HepG2 (cell line): ENCODE measurements around the gene OGT. TPM values are rescaled to one million over a fixed set of nuclear protein-coding genes. Genes with fewer than 3 reads are reported as not detected.

Experiments
- ATM ChIP-seq: fragments of 450-650 bp; IDR thresholded peaks from 2 replicates; pipeline ENCODE4 v1.7.1; 2017; ENCODE audit warnings: mild to moderate bottlenecking, borderline replicate concordance
- DR1 ChIP-seq: sonication (generic); formaldehyde crosslinking; IDR thresholded peaks from 2 replicates; pipeline ENCODE4 v1.8.0; 2021; ENCODE audit warnings: mild to moderate bottlenecking, missing genetic modification reagents, inconsistent platforms
- NFKB2 ChIP-seq: sonication (generic); formaldehyde crosslinking; IDR thresholded peaks from 2 replicates; pipeline ENCODE4 v1.4.0; 2020; ENCODE audit warnings: missing genetic modification reagents, borderline replicate concordance
- NFKBIZ ChIP-seq: IDR thresholded peaks from 2 replicates; pipeline ENCODE4 v1.6.1; 2018; ENCODE audit warnings: missing genetic modification reagents, missing compliant biosample characterization
- PCBP2 ChIP-seq: fragments of 200-400 bp; formaldehyde crosslinking; optimal IDR thresholded peaks from 2 replicates; pipeline ENCODE3; 2018; ENCODE audit warnings: low read length, low read depth; ENCODE audit not compliant: poor library complexity, severe bottlenecking
- TAF1 ChIP-seq: sonication (generic); formaldehyde crosslinking; IDR thresholded peaks from 2 replicates; pipeline ENCODE4 v1.4.0; 2020; ENCODE audit warnings: missing genetic modification reagents
- U2AF2 ChIP-seq: fragments of 200-400 bp; formaldehyde crosslinking; IDR thresholded peaks from 2 replicates; pipeline ENCODE4 v1.6.1; 2017; ENCODE audit warnings: low read depth, mild to moderate bottlenecking, low read length
- ZMYM3 ChIP-seq: sonication (generic); formaldehyde crosslinking; IDR thresholded peaks from 2 replicates; pipeline ENCODE4 v1.5.1; 2020; ENCODE audit warnings: mild to moderate bottlenecking, missing genetic modification reagents
- ZNF460 ChIP-seq: sonication (generic); formaldehyde crosslinking; IDR thresholded peaks from 2 replicates; pipeline ENCODE4 v1.5.1; 2020; ENCODE audit warnings: missing genetic modification reagents, mild to moderate bottlenecking, borderline replicate concordance
- ZNF496 ChIP-seq: sonication (generic); formaldehyde crosslinking; IDR thresholded peaks from 2 replicates; pipeline ENCODE4 v1.8.1; 2023; ENCODE audit warnings: mild to moderate bottlenecking, moderate library complexity, missing genetic modification reagents; ENCODE audit not compliant: insufficient replicate concordance
- polyA plus RNA-seq, 8 experiments: library from polyadenylated mRNA; depleted of rRNA in 3 of 8; stranded (reverse) in 7 of 8; unstranded in 1 of 8; fragments of >200 nt; fragmentation: Illumina TruSeq in 4 of 8; extraction: Trizol in 4 of 8; gene quantifications; 2 replicates each; pipeline versions ENCODE4 v1.2.1 to v1.2.3, GENCODE V29; 2011 to 2016; ENCODE audit warnings: low read depth in 4 of 8, missing spikeins in 1 of 8, mixed read lengths in 1 of 8; ENCODE audit not compliant: insufficient read depth in 1 of 8
- total RNA-seq, 5 experiments: library from RNA; depleted of rRNA; stranded (reverse); fragments of >200 nt; fragmentation: Illumina TruSeq; extraction: Trizol; gene quantifications; 2 replicates each; pipeline ENCODE4 v1.2.3, GENCODE V29; 2016; ENCODE audit warnings: low read depth in 1 of 5
- TF ChIP-seq, protein P1 (sequence below): sonication (generic); formaldehyde crosslinking; IDR thresholded peaks from 2 replicates; pipeline ENCODE4 v1.8.0; 2022; ENCODE audit warnings: mild to moderate bottlenecking, missing genetic modification reagents, moderate library complexity
- TF ChIP-seq, protein P2 (sequence below): sonication (generic); formaldehyde crosslinking; IDR thresholded peaks from 2 replicates; pipeline ENCODE4 v1.9.0; 2021; ENCODE audit warnings: mild to moderate bottlenecking, missing genetic modification reagents
- TF ChIP-seq, protein P3 (sequence below): sonication (generic); formaldehyde crosslinking; IDR thresholded peaks from 2 replicates; pipeline ENCODE4 v1.4.0; 2020; ENCODE audit warnings: missing genetic modification reagents, borderline replicate concordance
- TF ChIP-seq, protein P4 (sequence below): sonication (generic); formaldehyde crosslinking; IDR thresholded peaks from 2 replicates; pipeline ENCODE4 v1.4.0; 2020; ENCODE audit warnings: mild to moderate bottlenecking, missing genetic modification reagents
- TF ChIP-seq, protein P5 (sequence below): IDR thresholded peaks from 2 replicates; pipeline ENCODE4 v1.6.1; 2016
- TF ChIP-seq, protein P6 (sequence below): sonication (generic); formaldehyde crosslinking; IDR thresholded peaks from 2 replicates; pipeline ENCODE4 v1.4.0; 2020; ENCODE audit warnings: missing genetic modification reagents

OGT gene
- total and polyA plus RNA-seq, 2 of the 13 experiments (the other 11 are each of a cell fraction or from before 2014, with no cell fraction given) = 71.7 to 463 TPM

DNA sequence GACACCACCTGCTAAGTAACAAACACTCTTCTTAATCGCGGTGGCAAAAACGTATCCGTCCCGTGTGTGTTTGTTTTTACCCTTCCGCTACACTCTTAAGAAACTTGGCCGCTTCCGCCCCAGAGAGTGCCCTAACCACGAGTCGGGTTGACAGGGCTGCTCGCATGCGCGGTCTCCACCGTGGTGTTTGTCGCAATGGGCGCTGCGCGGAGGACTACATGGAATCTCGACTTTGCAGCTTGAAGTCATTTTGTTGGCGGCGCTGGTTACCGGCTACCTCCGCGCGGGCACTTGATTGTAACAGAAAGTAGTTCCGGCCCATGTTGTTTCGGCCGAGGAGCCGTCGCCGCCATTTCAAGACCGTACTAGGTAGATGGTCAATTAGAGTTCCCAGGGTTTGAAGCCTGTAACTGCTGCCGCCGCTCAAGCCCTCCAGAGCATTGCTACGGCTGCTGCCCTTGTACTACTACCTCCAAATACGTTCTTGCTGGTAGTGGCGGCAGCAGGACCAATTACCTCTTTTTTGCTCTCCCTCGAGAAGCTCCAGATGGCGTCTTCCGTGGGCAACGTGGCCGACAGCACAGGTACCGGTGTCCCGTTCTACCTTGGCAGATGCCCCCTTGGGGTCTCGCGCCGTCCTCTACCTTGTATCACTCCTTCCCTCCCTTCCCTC lies at the start of gene OGT (continued):
- TF ChIP-seq, protein P1, sequence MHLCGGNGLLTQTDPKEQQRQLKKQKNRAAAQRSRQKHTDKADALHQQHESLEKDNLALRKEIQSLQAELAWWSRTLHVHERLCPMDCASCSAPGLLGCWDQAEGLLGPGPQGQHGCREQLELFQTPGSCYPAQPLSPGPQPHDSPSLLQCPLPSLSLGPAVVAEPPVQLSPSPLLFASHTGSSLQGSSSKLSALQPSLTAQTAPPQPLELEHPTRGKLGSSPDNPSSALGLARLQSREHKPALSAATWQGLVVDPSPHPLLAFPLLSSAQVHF (CRISPR knock-in tag) = no peak
- no peak for TF ChIP-seq ZMYM3
- TF ChIP-seq PCBP2 = no peak
- TF ChIP-seq TAF1 = peak; percentile 79; the same call in 1 of the 2 replicates
- no peak for TF ChIP-seq ATM
- TF ChIP-seq, protein P2, sequence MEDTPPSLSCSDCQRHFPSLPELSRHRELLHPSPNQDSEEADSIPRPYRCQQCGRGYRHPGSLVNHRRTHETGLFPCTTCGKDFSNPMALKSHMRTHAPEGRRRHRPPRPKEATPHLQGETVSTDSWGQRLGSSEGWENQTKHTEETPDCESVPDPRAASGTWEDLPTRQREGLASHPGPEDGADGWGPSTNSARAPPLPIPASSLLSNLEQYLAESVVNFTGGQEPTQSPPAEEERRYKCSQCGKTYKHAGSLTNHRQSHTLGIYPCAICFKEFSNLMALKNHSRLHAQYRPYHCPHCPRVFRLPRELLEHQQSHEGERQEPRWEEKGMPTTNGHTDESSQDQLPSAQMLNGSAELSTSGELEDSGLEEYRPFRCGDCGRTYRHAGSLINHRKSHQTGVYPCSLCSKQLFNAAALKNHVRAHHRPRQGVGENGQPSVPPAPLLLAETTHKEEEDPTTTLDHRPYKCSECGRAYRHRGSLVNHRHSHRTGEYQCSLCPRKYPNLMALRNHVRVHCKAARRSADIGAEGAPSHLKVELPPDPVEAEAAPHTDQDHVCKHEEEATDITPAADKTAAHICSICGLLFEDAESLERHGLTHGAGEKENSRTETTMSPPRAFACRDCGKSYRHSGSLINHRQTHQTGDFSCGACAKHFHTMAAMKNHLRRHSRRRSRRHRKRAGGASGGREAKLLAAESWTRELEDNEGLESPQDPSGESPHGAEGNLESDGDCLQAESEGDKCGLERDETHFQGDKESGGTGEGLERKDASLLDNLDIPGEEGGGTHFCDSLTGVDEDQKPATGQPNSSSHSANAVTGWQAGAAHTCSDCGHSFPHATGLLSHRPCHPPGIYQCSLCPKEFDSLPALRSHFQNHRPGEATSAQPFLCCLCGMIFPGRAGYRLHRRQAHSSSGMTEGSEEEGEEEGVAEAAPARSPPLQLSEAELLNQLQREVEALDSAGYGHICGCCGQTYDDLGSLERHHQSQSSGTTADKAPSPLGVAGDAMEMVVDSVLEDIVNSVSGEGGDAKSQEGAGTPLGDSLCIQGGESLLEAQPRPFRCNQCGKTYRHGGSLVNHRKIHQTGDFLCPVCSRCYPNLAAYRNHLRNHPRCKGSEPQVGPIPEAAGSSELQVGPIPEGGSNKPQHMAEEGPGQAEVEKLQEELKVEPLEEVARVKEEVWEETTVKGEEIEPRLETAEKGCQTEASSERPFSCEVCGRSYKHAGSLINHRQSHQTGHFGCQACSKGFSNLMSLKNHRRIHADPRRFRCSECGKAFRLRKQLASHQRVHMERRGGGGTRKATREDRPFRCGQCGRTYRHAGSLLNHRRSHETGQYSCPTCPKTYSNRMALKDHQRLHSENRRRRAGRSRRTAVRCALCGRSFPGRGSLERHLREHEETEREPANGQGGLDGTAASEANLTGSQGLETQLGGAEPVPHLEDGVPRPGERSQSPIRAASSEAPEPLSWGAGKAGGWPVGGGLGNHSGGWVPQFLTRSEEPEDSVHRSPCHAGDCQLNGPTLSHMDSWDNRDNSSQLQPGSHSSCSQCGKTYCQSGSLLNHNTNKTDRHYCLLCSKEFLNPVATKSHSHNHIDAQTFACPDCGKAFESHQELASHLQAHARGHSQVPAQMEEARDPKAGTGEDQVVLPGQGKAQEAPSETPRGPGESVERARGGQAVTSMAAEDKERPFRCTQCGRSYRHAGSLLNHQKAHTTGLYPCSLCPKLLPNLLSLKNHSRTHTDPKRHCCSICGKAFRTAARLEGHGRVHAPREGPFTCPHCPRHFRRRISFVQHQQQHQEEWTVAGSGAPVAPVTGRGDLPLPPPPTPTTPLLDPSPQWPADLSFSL = peak; percentile 63; the same call in 1 of the 2 replicates
- peak; percentile 78 for TF ChIP-seq DR1
- TF ChIP-seq U2AF2 = no peak
- TF ChIP-seq, protein P3, sequence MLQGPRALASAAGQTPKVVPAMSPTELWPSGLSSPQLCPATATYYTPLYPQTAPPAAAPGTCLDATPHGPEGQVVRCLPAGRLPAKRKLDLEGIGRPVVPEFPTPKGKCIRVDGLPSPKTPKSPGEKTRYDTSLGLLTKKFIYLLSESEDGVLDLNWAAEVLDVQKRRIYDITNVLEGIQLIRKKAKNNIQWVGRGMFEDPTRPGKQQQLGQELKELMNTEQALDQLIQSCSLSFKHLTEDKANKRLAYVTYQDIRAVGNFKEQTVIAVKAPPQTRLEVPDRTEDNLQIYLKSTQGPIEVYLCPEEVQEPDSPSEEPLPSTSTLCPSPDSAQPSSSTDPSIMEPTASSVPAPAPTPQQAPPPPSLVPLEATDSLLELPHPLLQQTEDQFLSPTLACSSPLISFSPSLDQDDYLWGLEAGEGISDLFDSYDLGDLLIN (CRISPR knock-in tag) = no peak
- no peak for TF ChIP-seq ZNF460 (CRISPR knock-in tag)
- TF ChIP-seq, protein P4, sequence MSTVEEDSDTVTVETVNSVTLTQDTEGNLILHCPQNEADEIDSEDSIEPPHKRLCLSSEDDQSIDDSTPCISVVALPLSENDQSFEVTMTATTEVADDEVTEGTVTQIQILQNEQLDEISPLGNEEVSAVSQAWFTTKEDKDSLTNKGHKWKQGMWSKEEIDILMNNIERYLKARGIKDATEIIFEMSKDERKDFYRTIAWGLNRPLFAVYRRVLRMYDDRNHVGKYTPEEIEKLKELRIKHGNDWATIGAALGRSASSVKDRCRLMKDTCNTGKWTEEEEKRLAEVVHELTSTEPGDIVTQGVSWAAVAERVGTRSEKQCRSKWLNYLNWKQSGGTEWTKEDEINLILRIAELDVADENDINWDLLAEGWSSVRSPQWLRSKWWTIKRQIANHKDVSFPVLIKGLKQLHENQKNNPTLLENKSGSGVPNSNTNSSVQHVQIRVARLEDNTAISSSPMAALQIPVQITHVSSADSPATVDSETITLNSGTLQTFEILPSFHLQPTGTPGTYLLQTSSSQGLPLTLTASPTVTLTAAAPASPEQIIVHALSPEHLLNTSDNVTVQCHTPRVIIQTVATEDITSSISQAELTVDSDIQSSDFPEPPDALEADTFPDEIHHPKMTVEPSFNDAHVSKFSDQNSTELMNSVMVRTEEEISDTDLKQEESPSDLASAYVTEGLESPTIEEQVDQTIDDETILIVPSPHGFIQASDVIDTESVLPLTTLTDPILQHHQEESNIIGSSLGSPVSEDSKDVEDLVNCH (CRISPR knock-in tag) = no peak
- TF ChIP-seq ZNF496 = no peak
- TF ChIP-seq, protein P5, sequence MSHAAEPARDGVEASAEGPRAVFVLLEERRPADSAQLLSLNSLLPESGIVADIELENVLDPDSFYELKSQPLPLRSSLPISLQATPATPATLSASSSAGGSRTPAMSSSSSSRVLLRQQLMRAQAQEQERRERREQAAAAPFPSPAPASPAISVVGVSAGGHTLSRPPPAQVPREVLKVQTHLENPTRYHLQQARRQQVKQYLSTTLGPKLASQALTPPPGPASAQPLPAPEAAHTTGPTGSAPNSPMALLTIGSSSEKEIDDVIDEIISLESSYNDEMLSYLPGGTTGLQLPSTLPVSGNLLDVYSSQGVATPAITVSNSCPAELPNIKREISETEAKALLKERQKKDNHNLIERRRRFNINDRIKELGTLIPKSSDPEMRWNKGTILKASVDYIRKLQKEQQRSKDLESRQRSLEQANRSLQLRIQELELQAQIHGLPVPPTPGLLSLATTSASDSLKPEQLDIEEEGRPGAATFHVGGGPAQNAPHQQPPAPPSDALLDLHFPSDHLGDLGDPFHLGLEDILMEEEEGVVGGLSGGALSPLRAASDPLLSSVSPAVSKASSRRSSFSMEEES (CRISPR knock-in tag) = peak; percentile 29; the same call in 1 of the 2 replicates
- no peak; the same call in 1 of the 2 replicates for TF ChIP-seq NFKB2 (CRISPR knock-in tag)
- 0 out of 2 replicates have a peak, but pooled peaks have one; percentile 56 for TF ChIP-seq NFKBIZ
- TF ChIP-seq, protein P6, sequence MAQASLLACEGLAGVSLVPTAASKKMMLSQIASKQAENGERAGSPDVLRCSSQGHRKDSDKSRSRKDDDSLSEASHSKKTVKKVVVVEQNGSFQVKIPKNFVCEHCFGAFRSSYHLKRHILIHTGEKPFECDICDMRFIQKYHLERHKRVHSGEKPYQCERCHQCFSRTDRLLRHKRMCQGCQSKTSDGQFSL (CRISPR knock-in tag) = 0 out of 2 replicates have a peak, but pooled peaks have one; percentile 45
